PC-3 (cell line): ENCODE results near the gene USH1C.

Experiments used
- EZH2 ChIP-seq: fragments of 300-600 bp; sonication (generic); IDR thresholded peaks from one replicate; pipeline ENCODE4 v1.6.1; 2017; ENCODE audit warnings: antibody characterized with exemption, mild to moderate bottlenecking, low read length; ENCODE audit not compliant: unreplicated experiment
- EZH2phosphoT487 ChIP-seq: fragments of 300-600 bp; sonication (generic); IDR thresholded peaks from 2 replicates; pipeline ENCODE4 v1.6.1; 2018; ENCODE audit warnings: mild to moderate bottlenecking, antibody characterized with exemption, low read length, borderline replicate concordance
- TF ChIP-seq, protein P1 (sequence below): fragments of 300-600 bp; sonication (generic); conservative IDR thresholded peaks from 2 replicates; pipeline ENCODE4 v1.5.1; 2017; ENCODE audit warnings: antibody characterized with exemption, low read depth, mild to moderate bottlenecking, low read length

- TF ChIP-seq EZH2 (no peak), EZH2phosphoT487 (no peak)
- TF ChIP-seq, protein P1, sequence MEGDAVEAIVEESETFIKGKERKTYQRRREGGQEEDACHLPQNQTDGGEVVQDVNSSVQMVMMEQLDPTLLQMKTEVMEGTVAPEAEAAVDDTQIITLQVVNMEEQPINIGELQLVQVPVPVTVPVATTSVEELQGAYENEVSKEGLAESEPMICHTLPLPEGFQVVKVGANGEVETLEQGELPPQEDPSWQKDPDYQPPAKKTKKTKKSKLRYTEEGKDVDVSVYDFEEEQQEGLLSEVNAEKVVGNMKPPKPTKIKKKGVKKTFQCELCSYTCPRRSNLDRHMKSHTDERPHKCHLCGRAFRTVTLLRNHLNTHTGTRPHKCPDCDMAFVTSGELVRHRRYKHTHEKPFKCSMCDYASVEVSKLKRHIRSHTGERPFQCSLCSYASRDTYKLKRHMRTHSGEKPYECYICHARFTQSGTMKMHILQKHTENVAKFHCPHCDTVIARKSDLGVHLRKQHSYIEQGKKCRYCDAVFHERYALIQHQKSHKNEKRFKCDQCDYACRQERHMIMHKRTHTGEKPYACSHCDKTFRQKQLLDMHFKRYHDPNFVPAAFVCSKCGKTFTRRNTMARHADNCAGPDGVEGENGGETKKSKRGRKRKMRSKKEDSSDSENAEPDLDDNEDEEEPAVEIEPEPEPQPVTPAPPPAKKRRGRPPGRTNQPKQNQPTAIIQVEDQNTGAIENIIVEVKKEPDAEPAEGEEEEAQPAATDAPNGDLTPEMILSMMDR: no peak
Observed at GRCh38 chr11:17537261-17537660, 7.0 kb downstream of the USH1C start.
